Measurements from ENCODE around the gene CTAGE8. TPM values are rescaled to one million over a fixed set of nuclear protein-coding genes. Genes with fewer than 3 reads are reported as not detected.
"Not testable (repeated sequence)": the region's sequence is repeated elsewhere in the genome, so short reads cannot be mapped to it uniquely, and the experiment has no call there.

CTAGE8 gene
- 1 to 10 TPM in 1 of 2 experiments, not detected in 1; 1.1 TPM for total RNA-seq

- H3K36me3 Mint-ChIP-seq; ATAC-seq (ENCODE audit: low read depth); H3K4me1 Mint-ChIP-seq; POLR2A ChIA-PET; DNase-seq; H3K27me3 Mint-ChIP-seq; H3K9me3 Mint-ChIP-seq; H3K27ac Mint-ChIP-seq; H3K4me3 Mint-ChIP-seq: not testable (repeated sequence)
These were observed at the start of gene CTAGE8 for GRCh38 chr7:144269188-144269587. Gene CTAGE8, minus strand, starts transcription at chr7:144269288. Its CDS starts 38 bp downstream, at chr7:144269250.

GRCh38 chr7:144317537-144317936, 48.4 kb upstream of the CTAGE8 start:
- H3K9me3 Mint-ChIP-seq; DNase-seq; H3K27ac Mint-ChIP-seq; H3K36me3 Mint-ChIP-seq; ATAC-seq (ENCODE audit: low read depth); H3K4me1 Mint-ChIP-seq; H3K4me3 Mint-ChIP-seq; H3K27me3 Mint-ChIP-seq; POLR2A ChIA-PET: not testable (repeated sequence)

GRCh38 chr7:144311872-144312469, 42.9 kb upstream of the CTAGE8 start, which contains the start of gene OR2A1:
Gene OR2A1, plus strand, starts transcription at chr7:144312419. Its CDS starts 5,706 bp downstream, at chr7:144318125.
- H3K36me3 Mint-ChIP-seq; POLR2A ChIA-PET; ATAC-seq (ENCODE audit: low read depth); H3K4me3 Mint-ChIP-seq; DNase-seq; H3K27ac Mint-ChIP-seq; H3K27me3 Mint-ChIP-seq; H3K9me3 Mint-ChIP-seq; H3K4me1 Mint-ChIP-seq: not testable (repeated sequence)

GRCh38 chr7:144311218-144311617, 42.1 kb upstream of the CTAGE8 start:
- H3K4me3 Mint-ChIP-seq; H3K9me3 Mint-ChIP-seq; H3K27me3 Mint-ChIP-seq; ATAC-seq (ENCODE audit: low read depth); DNase-seq; H3K27ac Mint-ChIP-seq; POLR2A ChIA-PET; H3K36me3 Mint-ChIP-seq; H3K4me1 Mint-ChIP-seq: not testable (repeated sequence)

GRCh38 chr7:144309702-144310101, 40.6 kb upstream of the CTAGE8 start:
- POLR2A ChIA-PET; H3K27ac Mint-ChIP-seq; H3K36me3 Mint-ChIP-seq; H3K27me3 Mint-ChIP-seq; H3K9me3 Mint-ChIP-seq; ATAC-seq (ENCODE audit: low read depth); H3K4me1 Mint-ChIP-seq; DNase-seq; H3K4me3 Mint-ChIP-seq: not testable (repeated sequence)

GRCh38 chr7:144305156-144305555, 36.1 kb upstream of the CTAGE8 start:
- H3K27ac Mint-ChIP-seq; H3K27me3 Mint-ChIP-seq; H3K9me3 Mint-ChIP-seq; DNase-seq; H3K36me3 Mint-ChIP-seq; ATAC-seq (ENCODE audit: low read depth); H3K4me1 Mint-ChIP-seq; H3K4me3 Mint-ChIP-seq; POLR2A ChIA-PET: not testable (repeated sequence)

- H3K27ac Mint-ChIP-seq; H3K9me3 Mint-ChIP-seq; ATAC-seq (ENCODE audit: low read depth); H3K27me3 Mint-ChIP-seq; H3K36me3 Mint-ChIP-seq; H3K4me3 Mint-ChIP-seq; H3K4me1 Mint-ChIP-seq; DNase-seq; POLR2A ChIA-PET: not testable (repeated sequence)
These were observed 34.5 kb upstream of the CTAGE8 start for GRCh38 chr7:144303607-144304006.

GRCh38 chr7:144302578-144303303, 33.7 kb upstream of the CTAGE8 start:
- ATAC-seq (ENCODE audit: low read depth); H3K4me3 Mint-ChIP-seq; H3K4me1 Mint-ChIP-seq; H3K27me3 Mint-ChIP-seq; POLR2A ChIA-PET; H3K36me3 Mint-ChIP-seq; H3K27ac Mint-ChIP-seq; DNase-seq; H3K9me3 Mint-ChIP-seq: not testable (repeated sequence)

GRCh38 chr7:144293794-144294499, 24.9 kb upstream of the CTAGE8 start:
- H3K27ac Mint-ChIP-seq, H3K27me3 Mint-ChIP-seq, H3K9me3 Mint-ChIP-seq, H3K4me3 Mint-ChIP-seq, H3K36me3 Mint-ChIP-seq, DNase-seq, POLR2A ChIA-PET, H3K4me1 Mint-ChIP-seq: not testable (repeated sequence)
- peak; percentile 86 for ATAC-seq (ENCODE audit: low read depth)

- H3K27ac Mint-ChIP-seq; POLR2A ChIA-PET; DNase-seq; H3K4me3 Mint-ChIP-seq; H3K4me1 Mint-ChIP-seq; H3K9me3 Mint-ChIP-seq; H3K27me3 Mint-ChIP-seq; ATAC-seq (ENCODE audit: low read depth); H3K36me3 Mint-ChIP-seq: not testable (repeated sequence)
These were observed 23.5 kb upstream of the CTAGE8 start for GRCh38 chr7:144292384-144293161.

GRCh38 chr7:144291607-144292006, 22.5 kb upstream of the CTAGE8 start:
- H3K9me3 Mint-ChIP-seq; H3K27ac Mint-ChIP-seq; DNase-seq; ATAC-seq (ENCODE audit: low read depth); H3K4me1 Mint-ChIP-seq; H3K4me3 Mint-ChIP-seq; H3K27me3 Mint-ChIP-seq; H3K36me3 Mint-ChIP-seq; POLR2A ChIA-PET: not testable (repeated sequence)

GRCh38 chr7:144287171-144287784, 18.2 kb upstream of the CTAGE8 start:
- POLR2A ChIA-PET, H3K4me3 Mint-ChIP-seq, H3K27me3 Mint-ChIP-seq, DNase-seq, H3K36me3 Mint-ChIP-seq, H3K9me3 Mint-ChIP-seq, H3K4me1 Mint-ChIP-seq, H3K27ac Mint-ChIP-seq: not testable (repeated sequence)
- peak; percentile 25 for ATAC-seq (ENCODE audit: low read depth)

- POLR2A ChIA-PET; DNase-seq; H3K4me3 Mint-ChIP-seq; H3K27ac Mint-ChIP-seq; H3K4me1 Mint-ChIP-seq; H3K27me3 Mint-ChIP-seq; H3K9me3 Mint-ChIP-seq; H3K36me3 Mint-ChIP-seq; ATAC-seq (ENCODE audit: low read depth): not testable (repeated sequence)
These were observed 14.6 kb upstream of the CTAGE8 start for GRCh38 chr7:144283716-144284115.
